T follicular helper cell (primary cell): Measurements from ENCODE around the gene NRG2.

Experiments
- DNase-seq: peaks from one replicate; pipeline ENCODE4 v3.0.0-alpha.2; 2020; ENCODE audit warnings: low read depth

Gene NRG2

GRCh38 chr5:140041099-140041491, 2.0 kb downstream of the NRG2 start:
- DNase-seq, result no peak

- DNase-seq, result no peak
Observed at GRCh38 chr5:140040358-140040757, 2.7 kb downstream of the NRG2 start.

GRCh38 chr5:140039561-140039960, 3.5 kb downstream of the NRG2 start:
- DNase-seq, result no peak

- DNase-seq, result no peak
Observed at GRCh38 chr5:140038373-140038957, 4.6 kb downstream of the NRG2 start.

GRCh38 chr5:140037012-140037411, 6.1 kb downstream of the NRG2 start:
- DNase-seq, result no peak

GRCh38 chr5:140035881-140036280, 7.2 kb downstream of the NRG2 start:
- DNase-seq, result no peak

GRCh38 chr5:140033037-140033760, 9.9 kb downstream of the NRG2 start:
- no peak for DNase-seq

GRCh38 chr5:140032296-140032695, 10.8 kb downstream of the NRG2 start:
- no peak for DNase-seq

GRCh38 chr5:140027807-140028206, 15.3 kb downstream of the NRG2 start:
- no peak for DNase-seq

- DNase-seq, result no peak
Observed at GRCh38 chr5:140025736-140026135, 17.4 kb downstream of the NRG2 start.

- DNase-seq, result no peak
Observed at GRCh38 chr5:140024928-140025327, 18.2 kb downstream of the NRG2 start.

- DNase-seq, result no peak
Observed at GRCh38 chr5:140023611-140024191, 19.4 kb downstream of the NRG2 start.

- DNase-seq, result no peak
Observed at GRCh38 chr5:140020601-140021177, 22.4 kb downstream of the NRG2 start.

- no peak for DNase-seq
Observed at GRCh38 chr5:140018920-140019644, 24.0 kb downstream of the NRG2 start.

- DNase-seq, result no peak
Observed at GRCh38 chr5:140018517-140018916, 24.6 kb downstream of the NRG2 start.

GRCh38 chr5:140018096-140018481, 25.0 kb downstream of the NRG2 start:
- DNase-seq, result no peak

GRCh38 chr5:140017397-140018095, 25.6 kb downstream of the NRG2 start:
- no peak for DNase-seq

- DNase-seq, result no peak
Observed at GRCh38 chr5:140015706-140016105, 27.4 kb downstream of the NRG2 start.

- DNase-seq, result no peak
Observed at GRCh38 chr5:140014751-140015150, 28.3 kb downstream of the NRG2 start.

GRCh38 chr5:140013536-140013935, 29.6 kb downstream of the NRG2 start:
- DNase-seq, result no peak

- no peak for DNase-seq
Observed at GRCh38 chr5:140012443-140012842, 30.7 kb downstream of the NRG2 start.

GRCh38 chr5:140011297-140011802, 31.7 kb downstream of the NRG2 start:
- DNase-seq, result no peak
